Measurements from ENCODE around the gene NMU. TPM values are rescaled to one million over a fixed set of nuclear protein-coding genes. Genes with fewer than 3 reads are reported as not detected.
"Not testable (repeated sequence)": the region's sequence is repeated elsewhere in the genome, so short reads cannot be mapped to it uniquely, and the experiment has no call there.

The NMU gene
- total RNA-seq, 1 experiment from 2014 or later: 0.54 TPM

- Histone ChIP-seq H3K4me3 (ENCODE audit: low read depth in 2 of 2, low read length in 2 of 2) (no peak overlapping the region), H3K4me1 (ENCODE audit: control insufficient read depth, insufficient read depth, low read length) (no peaks in the 10 kb centered on the region), H3K36me3 (ENCODE audit: control insufficient read depth, insufficient read depth, low read length) (no peaks in the 10 kb centered on the region), H3K27ac (ENCODE audit: low read length) (no peak overlapping the region), H3K27me3 (ENCODE audit: control insufficient read depth, insufficient read depth, low read length) (no peaks in the 10 kb centered on the region), H3K9me3 (ENCODE audit: control insufficient read depth, insufficient read depth, low read depth, low read length) (no peaks in the 10 kb centered on the region)
- ChIA-PET CTCF (no interaction called here), POLR2A (no interaction called here)
- in situ Hi-C loops (cut with HindIII; ENCODE audit: low pct_unique_long_range_greater_than_20kb, low sequenced_read_pairs) (no loop called here), intact Hi-C loops (cut with micrococcal nuclease; ENCODE audit: unreplicated experiment) (no loop called here)
- TF ChIP-seq, protein P1, sequence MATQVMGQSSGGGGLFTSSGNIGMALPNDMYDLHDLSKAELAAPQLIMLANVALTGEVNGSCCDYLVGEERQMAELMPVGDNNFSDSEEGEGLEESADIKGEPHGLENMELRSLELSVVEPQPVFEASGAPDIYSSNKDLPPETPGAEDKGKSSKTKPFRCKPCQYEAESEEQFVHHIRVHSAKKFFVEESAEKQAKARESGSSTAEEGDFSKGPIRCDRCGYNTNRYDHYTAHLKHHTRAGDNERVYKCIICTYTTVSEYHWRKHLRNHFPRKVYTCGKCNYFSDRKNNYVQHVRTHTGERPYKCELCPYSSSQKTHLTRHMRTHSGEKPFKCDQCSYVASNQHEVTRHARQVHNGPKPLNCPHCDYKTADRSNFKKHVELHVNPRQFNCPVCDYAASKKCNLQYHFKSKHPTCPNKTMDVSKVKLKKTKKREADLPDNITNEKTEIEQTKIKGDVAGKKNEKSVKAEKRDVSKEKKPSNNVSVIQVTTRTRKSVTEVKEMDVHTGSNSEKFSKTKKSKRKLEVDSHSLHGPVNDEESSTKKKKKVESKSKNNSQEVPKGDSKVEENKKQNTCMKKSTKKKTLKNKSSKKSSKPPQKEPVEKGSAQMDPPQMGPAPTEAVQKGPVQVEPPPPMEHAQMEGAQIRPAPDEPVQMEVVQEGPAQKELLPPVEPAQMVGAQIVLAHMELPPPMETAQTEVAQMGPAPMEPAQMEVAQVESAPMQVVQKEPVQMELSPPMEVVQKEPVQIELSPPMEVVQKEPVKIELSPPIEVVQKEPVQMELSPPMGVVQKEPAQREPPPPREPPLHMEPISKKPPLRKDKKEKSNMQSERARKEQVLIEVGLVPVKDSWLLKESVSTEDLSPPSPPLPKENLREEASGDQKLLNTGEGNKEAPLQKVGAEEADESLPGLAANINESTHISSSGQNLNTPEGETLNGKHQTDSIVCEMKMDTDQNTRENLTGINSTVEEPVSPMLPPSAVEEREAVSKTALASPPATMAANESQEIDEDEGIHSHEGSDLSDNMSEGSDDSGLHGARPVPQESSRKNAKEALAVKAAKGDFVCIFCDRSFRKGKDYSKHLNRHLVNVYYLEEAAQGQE (IDR thresholded peaks at IDR 0.05; ENCODE audit: insufficient read depth in 1 of 2, low read depth in 2 of 2, low read length in 1 of 2): no peak
- TF ChIP-seq SIN3A (IDR thresholded peaks at IDR 0.05; ENCODE audit: borderline replicate concordance, insufficient read depth, low read depth, low read length): no peak
- TF ChIP-seq TCF7L2 (IDR thresholded peaks at IDR 0.05; ENCODE audit: low read depth, low read length): no peak
- no peak for TF ChIP-seq POLR2AphosphoS5 (IDR thresholded peaks at IDR 0.05; ENCODE audit: low read depth, low read length)
- TF ChIP-seq, protein P2, sequence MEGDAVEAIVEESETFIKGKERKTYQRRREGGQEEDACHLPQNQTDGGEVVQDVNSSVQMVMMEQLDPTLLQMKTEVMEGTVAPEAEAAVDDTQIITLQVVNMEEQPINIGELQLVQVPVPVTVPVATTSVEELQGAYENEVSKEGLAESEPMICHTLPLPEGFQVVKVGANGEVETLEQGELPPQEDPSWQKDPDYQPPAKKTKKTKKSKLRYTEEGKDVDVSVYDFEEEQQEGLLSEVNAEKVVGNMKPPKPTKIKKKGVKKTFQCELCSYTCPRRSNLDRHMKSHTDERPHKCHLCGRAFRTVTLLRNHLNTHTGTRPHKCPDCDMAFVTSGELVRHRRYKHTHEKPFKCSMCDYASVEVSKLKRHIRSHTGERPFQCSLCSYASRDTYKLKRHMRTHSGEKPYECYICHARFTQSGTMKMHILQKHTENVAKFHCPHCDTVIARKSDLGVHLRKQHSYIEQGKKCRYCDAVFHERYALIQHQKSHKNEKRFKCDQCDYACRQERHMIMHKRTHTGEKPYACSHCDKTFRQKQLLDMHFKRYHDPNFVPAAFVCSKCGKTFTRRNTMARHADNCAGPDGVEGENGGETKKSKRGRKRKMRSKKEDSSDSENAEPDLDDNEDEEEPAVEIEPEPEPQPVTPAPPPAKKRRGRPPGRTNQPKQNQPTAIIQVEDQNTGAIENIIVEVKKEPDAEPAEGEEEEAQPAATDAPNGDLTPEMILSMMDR (IDR thresholded peaks at IDR 0.05): no peak
- no peak for DNase-seq (ENCODE audit: low read depth, low spot score)
- no peak for ATAC-seq
- BruUV-seq (replicated peaks): no TSS peak
Measured at GRCh38 chr4:55625835-55626234, 10.3 kb downstream of the NMU start.

GRCh38 chr4:55624063-55624462, 12.0 kb downstream of the NMU start:
- H3K4me3 ChIP-seq (ENCODE audit: low read depth in 2 of 2, low read length in 2 of 2); CTCF ChIA-PET; H3K27ac ChIP-seq (ENCODE audit: low read length); POLR2A ChIA-PET; H3K4me1 ChIP-seq (ENCODE audit: control insufficient read depth, insufficient read depth, low read length); BruUV-seq (replicated peaks); ATAC-seq; H3K9me3 ChIP-seq (ENCODE audit: control insufficient read depth, insufficient read depth, low read depth, low read length); H3K27me3 ChIP-seq (ENCODE audit: control insufficient read depth, insufficient read depth, low read length); H3K36me3 ChIP-seq (ENCODE audit: control insufficient read depth, insufficient read depth, low read length); DNase-seq (ENCODE audit: low read depth, low spot score); in situ Hi-C loops (cut with HindIII; ENCODE audit: low pct_unique_long_range_greater_than_20kb, low sequenced_read_pairs); intact Hi-C loops (cut with micrococcal nuclease; ENCODE audit: unreplicated experiment): not testable (repeated sequence)

DNA sequence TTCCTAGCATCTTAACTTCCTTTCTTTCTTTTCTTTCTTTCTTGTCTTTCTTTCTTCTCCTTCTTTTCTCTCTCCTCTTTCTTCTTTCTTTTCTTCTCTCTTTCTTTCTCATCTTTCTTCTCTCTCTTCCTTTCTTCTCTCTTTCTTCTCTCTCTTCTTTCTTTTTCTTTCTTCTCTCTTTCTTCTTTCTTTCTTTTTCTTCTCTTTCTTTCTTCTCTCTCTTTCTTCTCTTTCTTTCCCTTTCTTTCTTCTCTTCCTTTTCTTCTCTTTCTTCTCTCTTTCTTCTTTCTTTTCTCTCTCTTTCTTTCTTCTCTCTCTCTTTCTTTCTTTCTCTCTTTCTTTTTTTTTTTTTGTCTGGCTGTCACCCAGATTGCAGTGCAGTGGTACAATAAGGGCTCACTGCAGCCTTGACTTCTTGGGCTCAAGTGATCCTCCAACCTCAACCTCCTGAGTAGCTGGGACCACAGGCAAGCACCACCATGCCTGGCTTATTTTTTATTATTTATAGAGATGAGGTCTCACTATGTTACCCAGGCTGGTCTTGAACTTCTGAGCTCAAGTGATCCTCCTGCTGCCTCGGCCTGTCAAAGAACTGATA, 17.5 kb downstream of the NMU start:
- TF ChIP-seq, protein P2 (IDR thresholded peaks at IDR 0.05): no peak
- TF ChIP-seq SIN3A (IDR thresholded peaks at IDR 0.05; ENCODE audit: borderline replicate concordance, insufficient read depth, low read depth, low read length) (no peak), POLR2AphosphoS5 (IDR thresholded peaks at IDR 0.05; ENCODE audit: low read depth, low read length) (no peak), TCF7L2 (IDR thresholded peaks at IDR 0.05; ENCODE audit: low read depth, low read length) (no peak)
- TF ChIP-seq, protein P1 (IDR thresholded peaks at IDR 0.05; ENCODE audit: insufficient read depth in 1 of 2, low read depth in 2 of 2, low read length in 1 of 2): no peak
- Histone ChIP-seq H3K27me3 (ENCODE audit: control insufficient read depth, insufficient read depth, low read length) (no peaks in the 10 kb centered on the region), H3K9me3 (ENCODE audit: control insufficient read depth, insufficient read depth, low read depth, low read length) (no peaks in the 10 kb centered on the region), H3K36me3 (ENCODE audit: control insufficient read depth, insufficient read depth, low read length) (no peaks in the 10 kb centered on the region), H3K4me3 (ENCODE audit: low read depth in 2 of 2, low read length in 2 of 2) (no peak overlapping the region), H3K4me1 (ENCODE audit: control insufficient read depth, insufficient read depth, low read length) (no peaks in the 10 kb centered on the region), H3K27ac (ENCODE audit: low read length) (no peak overlapping the region)
- ChIA-PET CTCF (no interaction called here), POLR2A (interaction anchor here (0.7 kb wide), 1 partner anchor 273 kb away, joined by 4 read pairs; the partner anchor contains the start of gene SRD5A3)
- ATAC-seq (no peak), DNase-seq (ENCODE audit: low read depth, low spot score) (no peak)
- intact Hi-C loops (cut with micrococcal nuclease; ENCODE audit: unreplicated experiment) (no loop called here), in situ Hi-C loops (cut with HindIII; ENCODE audit: low pct_unique_long_range_greater_than_20kb, low sequenced_read_pairs) (no loop called here)
- BruUV-seq (replicated peaks): no TSS peak
